Subcutaneous adipose tissue (tissue), 4 donors: ENCODE data around the gene TTLL10. TPM values are rescaled to one million over a fixed set of nuclear protein-coding genes. Genes with fewer than 3 reads are reported as not detected.

ENCODE experiments used
- total RNA-seq, 4 donors: library from RNA; depleted of rRNA; stranded (reverse); fragments of >200 nt; gene quantifications; one replicate each; pipeline ENCODE4 v1.1.0, GENCODE V29; 2016
- TF ChIP-seq, protein P1 (sequence below): fragments of 450-650 bp; IDR thresholded peaks from one replicate; pipeline ENCODE4 v1.5.1; 2016; ENCODE audit warnings: low read depth, mild to moderate bottlenecking, control low read depth, antibody characterized with exemption, moderate library complexity

Gene TTLL10
- total RNA-seq, 4 donors from 2014 or later = 0.19 TPM; not detected in 3

DNA sequence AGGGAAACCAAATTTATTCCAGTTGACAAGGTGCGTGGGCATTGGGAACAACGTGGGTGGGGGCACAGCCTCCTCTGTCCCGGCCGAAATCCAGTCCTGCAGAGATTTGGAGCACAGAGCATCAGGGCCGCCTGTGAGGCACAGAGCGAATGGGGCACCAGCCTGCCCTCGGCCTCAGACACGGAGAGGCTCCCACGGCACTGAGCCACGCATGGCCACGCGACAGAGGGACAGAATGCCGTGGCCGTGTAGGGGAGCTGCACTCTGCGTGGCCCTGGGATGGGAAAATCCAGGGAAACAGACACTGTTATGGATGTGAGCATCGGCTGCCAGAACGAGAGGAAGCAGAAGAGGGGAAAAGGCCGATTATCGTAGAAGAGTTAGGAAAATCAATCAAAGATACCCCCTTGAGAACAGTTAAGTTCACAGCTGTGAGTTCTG, 44.3 kb upstream of the TTLL10 start:
- TF ChIP-seq, protein P1, sequence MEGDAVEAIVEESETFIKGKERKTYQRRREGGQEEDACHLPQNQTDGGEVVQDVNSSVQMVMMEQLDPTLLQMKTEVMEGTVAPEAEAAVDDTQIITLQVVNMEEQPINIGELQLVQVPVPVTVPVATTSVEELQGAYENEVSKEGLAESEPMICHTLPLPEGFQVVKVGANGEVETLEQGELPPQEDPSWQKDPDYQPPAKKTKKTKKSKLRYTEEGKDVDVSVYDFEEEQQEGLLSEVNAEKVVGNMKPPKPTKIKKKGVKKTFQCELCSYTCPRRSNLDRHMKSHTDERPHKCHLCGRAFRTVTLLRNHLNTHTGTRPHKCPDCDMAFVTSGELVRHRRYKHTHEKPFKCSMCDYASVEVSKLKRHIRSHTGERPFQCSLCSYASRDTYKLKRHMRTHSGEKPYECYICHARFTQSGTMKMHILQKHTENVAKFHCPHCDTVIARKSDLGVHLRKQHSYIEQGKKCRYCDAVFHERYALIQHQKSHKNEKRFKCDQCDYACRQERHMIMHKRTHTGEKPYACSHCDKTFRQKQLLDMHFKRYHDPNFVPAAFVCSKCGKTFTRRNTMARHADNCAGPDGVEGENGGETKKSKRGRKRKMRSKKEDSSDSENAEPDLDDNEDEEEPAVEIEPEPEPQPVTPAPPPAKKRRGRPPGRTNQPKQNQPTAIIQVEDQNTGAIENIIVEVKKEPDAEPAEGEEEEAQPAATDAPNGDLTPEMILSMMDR = no peak

DNA sequence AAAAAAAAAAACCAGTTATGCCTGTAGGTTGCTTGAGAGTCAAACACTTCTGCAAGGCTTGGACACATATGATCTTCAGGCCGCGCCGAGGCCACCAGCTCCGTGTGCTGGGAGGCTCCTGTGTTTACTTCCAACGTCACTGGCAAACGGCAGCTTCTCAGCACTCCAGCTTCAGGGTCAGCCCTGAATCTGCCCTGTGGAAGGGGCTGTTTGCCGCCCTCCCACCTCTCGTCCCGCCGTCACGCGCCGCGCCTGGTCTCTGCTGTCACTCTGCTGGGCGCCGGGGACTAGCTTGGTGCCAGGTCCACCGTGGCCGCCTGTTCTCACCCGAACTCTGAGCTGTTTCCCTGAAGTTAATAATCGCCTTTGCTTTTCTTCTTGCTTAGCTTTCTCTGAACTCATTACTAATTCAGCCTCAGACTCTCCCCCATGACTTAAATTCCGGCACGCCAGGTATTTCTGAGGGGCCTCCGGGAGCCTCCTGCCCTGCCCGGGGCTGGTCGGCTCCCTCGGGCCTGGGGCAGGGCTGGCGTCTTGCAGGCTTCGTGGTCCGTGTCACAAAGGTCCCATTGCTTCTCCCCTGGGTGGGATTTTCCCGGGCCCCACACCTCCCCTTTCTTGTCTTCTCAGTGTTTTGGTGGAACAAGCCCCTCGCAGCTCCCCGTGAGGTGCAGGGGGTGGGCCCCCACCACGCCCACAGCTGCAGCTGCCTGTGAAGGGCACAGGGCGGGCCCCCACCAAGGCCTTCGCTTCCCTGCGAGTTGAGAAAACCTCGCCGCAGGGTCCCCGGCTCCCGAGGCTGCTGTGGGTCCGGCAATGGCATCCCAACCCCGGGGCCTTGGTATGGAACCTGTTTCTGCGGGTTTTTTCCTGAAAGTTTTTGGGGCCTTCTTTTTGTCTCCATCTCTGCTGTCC, 43.2 kb upstream of the TTLL10 start:
- TF ChIP-seq, protein P1 = no peak

DNA sequence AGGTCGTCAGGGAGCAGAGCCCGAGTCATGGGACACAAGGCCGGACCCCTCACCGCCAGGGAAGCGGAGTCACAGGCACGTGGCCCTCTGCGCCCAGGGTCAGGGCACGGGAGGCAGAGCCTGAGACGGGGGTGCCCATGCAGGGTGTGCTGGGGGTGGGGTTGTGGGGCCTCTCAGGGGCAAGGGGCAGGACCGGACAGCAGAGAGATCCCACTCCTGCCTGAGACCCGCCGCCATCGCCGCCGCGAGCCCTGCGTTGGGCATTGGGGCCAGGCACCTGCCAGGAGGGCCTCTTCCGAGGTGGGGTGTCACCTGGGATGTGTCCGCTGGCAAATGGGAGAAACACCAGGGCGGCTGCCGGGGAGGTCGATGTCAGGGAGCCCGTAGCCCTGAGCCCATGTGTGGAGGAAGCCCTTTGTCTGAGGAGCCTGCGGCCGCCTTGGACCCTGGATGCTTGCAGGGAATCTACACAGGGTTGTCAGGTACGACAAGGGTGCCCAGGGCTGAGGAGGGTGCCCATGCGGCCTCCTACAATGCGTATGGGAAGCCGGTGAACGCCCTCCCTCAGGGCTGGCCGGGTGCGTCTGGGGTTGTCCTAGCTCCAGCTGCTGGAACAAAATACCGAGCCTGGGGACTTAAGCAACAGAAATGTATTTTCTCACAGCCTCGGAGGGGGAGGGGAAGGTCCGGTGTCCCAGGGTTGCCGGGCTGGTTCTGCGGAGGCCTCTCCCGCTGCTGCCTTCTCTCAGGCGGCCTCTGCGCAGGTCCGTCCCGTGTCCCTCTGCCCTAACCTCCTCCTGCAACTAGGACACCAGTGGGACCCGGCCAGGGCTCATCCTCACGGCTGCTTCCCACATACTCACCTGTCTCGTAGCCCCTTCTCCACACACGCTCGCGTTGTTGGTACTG, 41.4 kb upstream of the TTLL10 start:
- TF ChIP-seq, protein P1 = no peak

DNA sequence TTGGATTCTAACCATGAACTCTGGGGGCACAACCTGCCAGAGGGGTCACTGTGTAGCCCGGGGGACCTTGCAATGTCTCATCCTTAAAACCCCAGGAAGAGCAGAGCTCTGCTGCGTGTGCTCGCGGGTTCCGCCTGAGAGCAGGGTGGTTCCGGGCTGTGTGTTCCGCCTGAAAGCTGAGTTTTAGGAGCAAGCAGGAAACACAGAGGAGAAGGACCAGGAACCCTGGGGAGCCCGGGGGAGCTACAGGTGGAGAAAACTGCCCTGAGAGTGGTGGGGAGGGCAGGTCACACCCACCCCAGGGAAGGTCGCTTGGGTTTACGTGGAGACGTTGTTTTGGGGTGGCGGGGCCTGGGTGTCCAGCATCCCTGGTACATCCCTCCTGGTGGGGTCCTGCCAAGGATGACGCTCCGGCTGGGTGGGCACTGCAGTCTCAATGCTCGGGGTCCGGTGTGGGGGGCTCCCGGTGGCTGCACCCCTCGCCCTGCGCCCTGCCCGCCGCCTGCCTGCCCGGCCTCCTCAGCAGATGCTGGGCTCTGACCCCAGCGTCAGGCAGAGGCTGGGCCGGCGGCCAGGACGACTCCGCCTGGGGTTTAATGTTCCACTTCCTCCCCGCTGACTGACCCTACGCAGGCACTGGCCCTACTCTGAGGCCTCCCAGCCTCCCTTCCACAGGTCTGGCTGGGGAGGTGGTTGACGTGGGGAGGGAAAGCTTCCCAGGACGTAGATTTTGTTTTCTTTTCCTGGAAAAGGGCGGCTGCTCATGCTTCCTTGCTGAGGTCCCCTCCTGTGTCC, 40.5 kb upstream of the TTLL10 start:
- TF ChIP-seq, protein P1 = no peak

DNA sequence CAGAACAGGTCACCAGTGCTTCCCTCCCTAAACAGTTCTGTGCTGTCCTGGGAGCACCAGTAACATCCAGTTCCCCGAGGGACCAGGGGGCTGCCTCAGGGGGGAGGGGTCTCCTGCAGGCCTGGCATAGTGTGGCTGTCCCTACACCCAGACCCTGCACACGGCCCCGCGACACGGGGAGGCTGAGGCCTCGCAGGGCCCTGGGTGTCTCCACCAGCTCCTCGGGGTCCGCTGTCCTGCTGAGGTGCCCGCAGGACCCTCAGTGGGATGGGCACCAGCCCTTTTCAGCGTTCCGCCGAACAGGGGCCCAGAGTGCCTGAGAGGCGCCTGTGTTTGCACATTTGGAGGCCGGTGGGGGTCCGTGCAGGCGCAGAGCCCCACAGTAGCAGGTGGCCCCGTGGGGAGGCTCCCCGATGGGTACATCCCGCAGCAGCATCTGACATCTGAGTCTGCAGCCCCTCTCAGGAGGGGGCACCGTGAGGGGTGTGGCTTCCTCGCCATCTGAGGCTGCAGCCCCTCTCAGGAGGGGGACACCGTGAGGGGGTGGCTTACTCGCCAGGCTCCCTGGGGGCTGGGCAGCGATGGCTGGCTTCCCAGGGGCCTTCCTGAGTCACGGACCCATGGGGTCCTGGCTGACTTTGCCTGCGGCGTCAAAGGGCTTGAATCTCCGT, 39.2 kb upstream of the TTLL10 start:
- TF ChIP-seq, protein P1 = no peak

DNA sequence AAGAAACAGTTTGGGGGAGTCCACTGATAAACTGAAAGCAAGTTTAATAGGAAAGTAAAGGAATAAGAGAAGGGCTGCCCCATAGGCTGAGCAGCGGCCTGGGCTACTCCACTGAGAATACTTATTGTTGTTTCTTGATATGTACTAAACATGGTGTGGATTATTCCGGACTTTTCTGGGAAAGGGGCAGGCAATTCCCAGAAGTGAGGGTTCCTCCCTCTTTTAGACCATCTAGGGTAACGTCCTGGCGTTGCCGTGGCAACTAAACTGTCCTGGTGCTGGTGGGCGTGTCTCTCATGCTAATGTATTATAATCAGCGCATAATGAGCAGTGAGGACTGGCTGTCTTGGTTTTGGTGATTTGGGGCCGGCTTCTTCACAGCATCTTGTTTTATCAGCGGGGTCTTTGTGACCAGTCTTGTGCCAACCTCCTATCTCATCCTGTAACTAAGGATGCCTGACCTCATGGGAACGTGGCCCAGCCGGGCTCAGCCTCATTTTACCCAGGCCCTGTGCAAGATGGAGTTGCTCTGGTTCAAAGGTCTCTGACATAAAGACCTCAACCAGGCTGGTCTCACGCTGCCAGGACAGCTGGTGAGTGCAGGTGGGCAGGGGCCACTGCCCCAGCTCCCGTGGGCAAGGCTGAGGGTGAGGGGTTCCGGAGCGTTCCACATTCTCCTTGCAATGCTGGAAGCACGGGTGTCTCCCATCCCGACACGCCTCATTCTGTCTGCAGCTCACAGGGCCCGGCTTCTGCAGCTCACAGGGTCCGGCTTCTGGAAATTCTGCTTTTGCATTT, 38.1 kb upstream of the TTLL10 start:
- TF ChIP-seq, protein P1 = no peak
